ENCODE data around the gene L3MBTL1.
A peak's percentile ranks its signal among the peaks of the same experiment; 100 is the strongest.

Gene L3MBTL1

DNA sequence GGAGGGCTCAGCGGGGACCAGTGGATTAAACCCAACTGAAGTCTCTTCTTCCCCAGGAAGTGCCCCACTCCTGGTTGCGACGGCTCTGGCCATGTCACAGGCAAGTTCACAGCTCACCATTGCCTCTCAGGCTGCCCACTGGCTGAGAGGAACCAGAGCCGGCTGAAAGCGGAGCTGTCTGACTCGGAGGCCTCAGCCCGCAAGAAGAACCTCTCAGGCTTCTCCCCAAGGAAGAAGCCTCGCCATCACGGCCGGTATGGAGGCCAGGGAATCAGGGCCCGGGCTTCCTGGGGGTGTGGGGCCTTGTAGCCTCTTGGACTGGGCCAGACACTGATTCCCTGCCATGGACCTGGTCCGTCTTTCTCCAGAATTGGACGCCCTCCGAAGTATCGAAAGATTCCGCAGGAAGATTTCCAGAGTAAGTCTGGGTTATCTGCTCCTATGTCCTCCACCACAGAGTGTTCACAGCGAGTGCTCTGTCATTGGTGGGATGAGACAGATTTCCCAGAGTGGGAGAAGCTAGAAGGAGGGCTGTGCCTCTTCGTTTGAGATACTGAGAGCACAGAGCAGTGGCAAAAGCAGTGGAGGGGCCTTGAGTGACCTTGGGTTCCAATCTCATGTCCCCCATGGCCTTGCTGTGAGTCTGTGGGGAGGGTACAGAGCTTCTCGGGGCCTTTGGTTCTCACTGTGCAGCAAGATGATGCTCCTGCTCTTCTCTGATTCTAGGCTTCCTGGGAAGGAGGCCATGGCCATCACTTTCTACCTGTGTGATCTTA, 28.7 kb downstream of the L3MBTL1 start:
- DNase-seq = no peak

DNA sequence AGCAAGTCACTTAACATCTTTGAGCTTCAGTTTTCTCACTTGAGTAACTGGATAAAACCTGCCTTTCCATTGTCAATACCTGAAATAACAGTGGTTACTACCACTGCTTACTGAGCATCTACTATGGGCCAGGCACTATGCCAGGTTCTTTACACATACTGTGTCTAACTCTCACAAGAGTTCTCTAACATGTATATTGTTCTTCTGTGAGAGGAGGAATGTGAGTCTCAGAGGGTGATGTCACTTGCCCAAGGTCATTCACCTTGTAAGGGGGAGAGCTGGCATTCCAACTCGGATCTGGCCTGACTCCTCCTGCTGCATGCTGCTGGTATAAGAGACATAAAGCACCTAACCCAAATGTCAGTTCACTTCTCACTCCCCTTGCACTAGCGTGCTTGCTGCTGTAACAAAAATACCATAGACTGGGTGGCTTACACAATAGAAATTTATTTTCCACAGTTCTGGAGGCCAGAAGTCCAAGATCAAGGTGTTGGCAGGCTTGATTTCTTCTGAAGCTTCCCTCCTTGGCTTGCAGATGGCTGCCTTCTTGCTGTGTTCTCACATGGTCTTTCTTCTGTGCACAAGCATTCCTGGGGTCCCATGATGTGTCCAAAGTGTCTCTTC, 29.4 kb downstream of the L3MBTL1 start:
- DNase-seq = no peak

DNA sequence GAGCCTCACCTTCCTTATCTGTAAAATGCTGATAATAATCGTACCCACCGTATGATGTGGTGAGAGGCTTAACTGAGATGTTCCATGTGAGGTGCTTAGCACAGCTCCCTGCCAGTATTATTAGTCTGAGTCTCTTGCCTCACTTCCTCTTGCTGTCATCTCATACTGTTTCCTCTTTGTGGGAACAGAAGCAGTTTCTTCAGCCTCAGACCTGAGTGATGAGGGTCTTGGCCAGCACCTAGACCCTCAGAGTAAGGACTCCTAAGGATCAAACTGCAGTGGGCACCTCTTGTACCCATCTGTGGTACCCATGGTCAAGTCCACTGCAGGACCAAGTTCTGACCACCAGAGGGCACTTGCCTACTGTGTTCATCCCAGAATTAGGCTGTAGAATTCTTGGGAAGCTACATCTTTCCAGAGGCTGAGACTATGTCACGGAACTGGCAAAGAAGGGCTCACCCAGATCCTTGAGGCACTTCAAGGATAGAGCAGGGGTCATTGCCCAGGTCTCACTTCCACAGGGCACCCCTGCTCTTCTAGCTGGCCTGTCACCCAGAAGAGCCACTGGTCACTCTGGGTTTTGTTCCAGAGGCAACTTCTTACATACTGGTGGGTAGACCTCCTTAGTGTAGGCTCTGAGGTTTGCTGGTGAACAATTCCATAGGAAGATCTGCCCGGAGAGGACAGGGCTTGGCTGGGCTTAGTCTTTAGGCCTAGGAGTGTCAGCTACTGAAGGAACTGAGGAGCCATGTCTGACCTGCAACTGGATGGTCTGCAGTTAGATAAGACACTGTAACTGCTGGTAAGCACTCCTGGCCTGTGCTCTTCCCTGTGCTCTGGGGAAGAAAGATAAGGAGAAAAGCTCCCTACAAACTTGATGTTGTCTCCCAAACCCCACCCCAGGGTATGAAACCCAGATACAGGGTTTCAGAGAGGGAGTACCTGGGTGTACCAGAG, 30.7 kb downstream of the L3MBTL1 start:
- peak; percentile 43 for DNase-seq

DNA sequence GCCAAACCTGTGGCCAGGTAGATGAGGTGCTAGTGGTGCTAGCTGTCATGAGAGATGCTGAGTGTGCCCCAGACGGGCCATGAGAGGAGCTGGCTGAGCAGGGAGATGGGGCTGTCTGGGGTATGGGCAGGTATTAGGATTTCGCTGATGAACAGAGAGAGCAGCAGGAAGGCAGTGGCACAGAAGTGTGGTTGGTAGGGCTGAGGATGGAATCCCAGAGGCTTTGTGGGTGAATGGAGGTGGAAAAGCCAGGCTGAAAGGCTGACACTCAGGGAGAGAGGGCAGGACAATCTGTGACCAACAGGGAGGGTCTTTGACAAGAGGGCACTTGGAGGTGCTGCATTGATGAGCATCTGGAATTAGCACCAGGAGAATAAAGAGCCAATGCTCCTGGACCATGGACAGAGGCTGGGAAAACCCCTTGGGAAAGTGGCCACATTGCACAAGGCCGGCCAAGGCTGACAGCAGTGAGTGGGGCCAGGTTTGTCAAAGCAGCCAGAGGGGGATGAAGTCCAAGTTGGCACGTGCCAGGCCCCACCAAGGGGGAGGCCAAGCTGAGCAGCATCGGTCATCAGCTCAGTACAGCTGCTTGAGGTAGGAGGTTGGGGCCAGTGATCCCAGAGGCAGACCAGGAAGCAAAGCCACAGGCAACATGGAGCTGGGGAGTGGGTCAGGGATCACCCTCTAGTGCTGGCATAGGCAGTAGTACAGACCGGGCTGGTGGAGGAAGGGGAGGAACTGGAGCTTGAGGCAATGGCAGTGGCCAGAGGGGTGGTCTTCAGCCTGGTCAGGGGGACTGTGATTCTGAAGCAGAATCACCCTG, 31.6 kb downstream of the L3MBTL1 start:
- no peak for DNase-seq

DNA sequence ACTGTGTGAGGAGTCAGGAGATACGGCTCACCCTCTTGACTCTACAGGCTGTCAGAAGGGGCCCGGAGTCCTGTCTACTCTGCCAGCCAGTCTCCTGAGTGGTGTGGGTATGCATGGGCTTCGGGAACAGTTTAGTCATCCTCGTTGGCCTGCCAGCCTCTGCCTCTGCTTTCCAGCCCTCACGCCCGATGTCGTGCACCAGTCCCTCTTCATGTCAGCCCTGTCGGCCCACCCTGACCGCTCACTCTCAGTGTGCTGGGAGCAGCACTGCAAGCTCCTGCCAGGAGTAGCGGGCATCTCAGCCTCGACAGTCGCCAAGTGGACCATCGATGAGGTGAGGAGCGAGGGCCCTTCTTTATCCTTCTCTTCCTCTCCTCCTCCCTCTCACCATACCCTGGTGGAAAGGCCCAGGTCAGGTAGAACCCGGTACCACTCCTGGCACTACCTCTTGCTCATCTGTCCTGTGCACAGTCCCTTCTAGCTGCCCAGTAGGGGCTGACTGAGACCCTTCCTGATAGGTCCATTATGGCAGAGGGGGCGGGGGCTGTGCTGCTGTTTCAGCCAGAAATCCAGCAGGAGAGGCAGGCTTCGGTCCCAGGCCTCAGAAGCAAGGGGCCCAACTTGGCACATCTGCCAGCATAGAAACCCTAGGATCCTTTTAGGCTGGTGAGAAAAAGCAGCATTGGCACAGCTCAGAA, 32.6 kb downstream of the L3MBTL1 start:
- DNase-seq = no peak

DNA sequence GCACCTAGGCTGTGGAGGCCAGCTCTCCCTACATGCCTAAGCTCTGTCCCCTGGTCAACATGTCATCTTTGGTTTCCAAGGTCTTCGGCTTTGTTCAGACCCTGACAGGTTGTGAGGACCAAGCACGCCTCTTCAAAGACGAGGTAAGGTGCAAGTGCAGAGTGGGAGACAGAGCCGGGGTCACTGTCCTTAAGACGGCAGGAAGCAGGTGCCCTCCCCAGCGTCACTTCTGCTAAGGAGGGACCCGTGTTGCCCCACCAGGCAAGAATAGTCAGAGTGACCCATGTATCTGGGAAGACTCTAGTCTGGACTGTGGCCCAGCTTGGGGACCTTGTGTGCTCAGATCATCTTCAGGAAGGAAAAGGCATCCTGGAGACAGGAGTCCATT, 33.2 kb downstream of the L3MBTL1 start:
- DNase-seq = no peak

DNA sequence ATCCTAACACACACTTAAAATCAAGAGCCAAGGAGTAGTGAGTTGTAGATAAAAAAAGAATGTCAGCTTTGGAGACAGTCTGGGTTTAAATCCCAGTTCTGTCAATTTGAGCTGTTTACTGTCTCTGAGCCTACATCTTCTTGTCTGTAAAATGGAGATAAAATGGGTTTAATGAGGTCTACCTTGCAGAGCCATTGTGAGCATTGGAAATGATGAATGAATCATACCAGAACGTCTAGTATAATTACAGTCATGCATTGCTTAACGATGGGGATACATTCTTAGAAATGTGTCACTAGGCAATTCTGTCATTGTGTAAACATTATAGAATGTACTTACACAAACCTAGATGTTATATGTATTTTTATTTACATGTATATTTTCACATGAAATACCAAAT, 33.7 kb downstream of the L3MBTL1 start:
- DNase-seq = no peak

DNA sequence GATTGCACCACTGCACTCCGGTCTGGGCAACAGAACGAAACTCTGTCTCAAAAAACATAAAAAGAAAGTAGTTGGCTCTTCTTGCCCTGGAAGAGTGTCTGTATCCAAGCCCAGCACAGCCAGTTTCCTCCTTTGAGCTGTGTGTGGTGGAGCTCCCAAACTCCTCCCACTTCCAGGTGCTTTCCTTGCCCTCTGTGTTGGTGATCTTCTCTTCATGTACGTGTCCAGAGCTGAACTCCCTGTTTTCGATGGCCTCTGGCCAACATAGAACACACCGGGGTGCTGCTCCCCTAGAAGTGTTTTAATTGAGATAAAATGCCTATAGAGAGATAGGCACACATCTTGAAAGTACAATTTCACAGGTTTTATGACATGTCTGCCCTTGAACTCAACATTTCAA, 34.7 kb downstream of the L3MBTL1 start:
- DNase-seq = no peak

DNA sequence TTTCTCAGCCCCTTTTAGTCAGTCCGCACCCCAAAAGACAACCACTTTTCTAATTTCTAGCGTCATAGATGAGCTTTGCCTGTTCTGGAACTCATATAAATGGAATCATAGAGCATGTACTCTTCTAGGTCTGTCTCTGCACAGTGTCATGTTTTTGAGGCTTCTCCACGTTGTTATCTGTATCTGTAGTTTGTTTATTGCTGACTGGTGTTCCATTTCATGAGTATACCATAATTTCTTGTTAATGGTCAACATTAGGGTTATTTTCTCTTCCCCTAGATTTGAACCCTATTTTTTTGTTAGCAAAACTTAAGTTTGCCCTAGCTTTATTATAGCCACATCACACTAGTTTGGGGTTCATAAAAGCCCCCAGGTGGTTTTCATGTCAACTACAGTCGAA, 35.2 kb downstream of the L3MBTL1 start:
- no peak for DNase-seq

DNA sequence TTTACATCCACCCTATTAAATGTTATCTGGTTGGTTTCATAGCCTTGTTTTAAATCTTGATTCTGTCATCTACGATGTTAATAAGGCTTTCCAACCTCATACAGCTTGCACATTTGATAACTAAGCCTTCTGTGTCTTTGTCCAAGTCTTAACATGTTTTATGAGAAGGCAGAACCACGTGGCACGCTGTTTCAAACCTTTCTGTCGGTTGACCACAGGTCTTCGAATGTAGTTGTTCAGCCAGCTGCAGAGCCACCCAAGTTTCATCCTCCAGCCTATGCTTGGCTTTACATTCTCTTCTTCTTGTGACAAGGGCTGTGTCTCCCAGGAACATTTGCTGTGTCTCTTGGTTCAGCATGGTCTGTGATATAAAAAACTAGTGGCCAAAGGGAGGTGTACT, 35.6 kb downstream of the L3MBTL1 start:
- no peak for DNase-seq

DNA sequence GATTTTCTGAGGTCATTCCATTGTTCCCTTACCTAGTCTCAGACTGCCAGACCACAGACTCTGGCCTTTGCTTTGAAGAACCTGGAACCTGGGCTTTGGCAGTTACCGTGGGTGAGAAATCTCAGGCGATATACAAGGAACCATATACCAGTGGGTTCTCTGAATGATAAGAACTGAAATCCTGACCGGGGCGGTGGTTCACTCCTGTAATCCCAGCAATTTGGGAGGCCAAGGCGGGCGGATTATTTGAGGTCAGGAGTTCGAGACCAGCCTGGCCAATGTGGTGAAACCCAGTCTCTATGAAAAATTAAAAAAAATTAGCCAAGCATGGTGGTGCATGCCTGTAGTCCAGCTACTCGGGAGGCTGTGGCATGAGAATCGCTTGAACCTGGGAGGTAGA, 37.0 kb downstream of the L3MBTL1 start:
- no peak for DNase-seq

DNA sequence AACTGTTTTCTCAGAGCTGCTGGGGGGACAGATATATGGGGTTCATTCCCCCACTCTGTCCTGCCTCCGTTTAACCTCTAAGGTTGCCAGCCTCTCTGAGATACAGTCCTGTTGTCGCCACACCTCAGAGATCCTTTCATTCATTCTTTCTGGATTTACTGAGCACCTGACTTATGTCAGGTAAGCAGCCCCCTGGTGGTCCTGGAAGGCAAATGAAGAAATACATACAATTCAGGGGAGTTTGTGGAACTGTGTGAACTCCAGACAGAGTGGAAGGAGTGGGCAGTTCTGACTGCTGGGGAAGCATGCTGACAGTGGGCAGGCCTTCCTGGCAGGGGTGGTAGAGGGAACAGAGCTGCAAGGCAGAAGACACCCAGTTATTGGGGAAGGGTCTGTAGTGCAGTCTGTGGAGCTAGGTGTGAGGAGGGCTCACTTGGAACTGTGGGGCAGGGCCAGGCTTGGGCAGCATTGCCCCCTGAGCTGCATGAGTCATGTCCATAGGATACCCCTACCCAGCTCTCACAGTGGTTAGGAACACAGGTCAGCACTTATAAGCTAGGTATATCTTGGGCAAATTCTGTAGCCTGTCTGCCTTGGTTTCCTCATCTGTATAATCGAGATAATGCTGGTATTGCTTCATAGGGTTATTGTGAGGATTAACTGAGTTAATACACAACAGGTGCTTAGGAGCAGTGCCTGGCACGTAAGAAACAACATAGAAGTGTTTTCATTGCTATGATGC, 38.5 kb downstream of the L3MBTL1 start:
- no peak for DNase-seq

DNA sequence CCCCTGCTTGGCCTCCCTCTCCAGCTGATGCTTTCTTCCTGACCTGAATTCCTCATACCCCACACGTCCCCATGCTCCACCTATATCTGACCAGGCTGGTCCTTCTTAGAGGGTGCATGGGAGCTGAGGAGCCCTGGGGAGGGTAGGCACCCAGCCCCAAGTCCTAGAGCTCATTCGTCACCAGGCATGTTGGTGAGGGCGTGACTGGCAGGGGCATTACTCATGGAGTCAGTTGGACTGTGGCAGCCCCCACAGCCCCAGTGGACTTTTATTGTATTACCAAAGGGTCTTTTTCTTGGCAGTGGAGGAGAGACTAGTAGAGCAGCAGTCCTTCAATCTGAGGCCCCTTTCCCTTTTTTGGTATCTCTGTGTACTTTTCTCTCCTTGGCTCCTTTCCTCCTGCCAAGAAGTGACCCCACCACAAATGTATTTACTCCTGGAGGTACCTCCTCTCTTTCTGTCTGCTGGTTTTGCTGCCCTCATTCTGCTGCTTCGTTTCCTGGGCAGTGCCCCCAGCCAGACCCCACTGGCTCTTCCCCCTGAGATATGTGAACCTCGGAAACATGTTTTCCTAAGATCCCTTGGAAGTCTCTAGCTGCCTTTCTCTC, 40.9 kb downstream of the L3MBTL1 start:
- DNase-seq = no peak

DNA sequence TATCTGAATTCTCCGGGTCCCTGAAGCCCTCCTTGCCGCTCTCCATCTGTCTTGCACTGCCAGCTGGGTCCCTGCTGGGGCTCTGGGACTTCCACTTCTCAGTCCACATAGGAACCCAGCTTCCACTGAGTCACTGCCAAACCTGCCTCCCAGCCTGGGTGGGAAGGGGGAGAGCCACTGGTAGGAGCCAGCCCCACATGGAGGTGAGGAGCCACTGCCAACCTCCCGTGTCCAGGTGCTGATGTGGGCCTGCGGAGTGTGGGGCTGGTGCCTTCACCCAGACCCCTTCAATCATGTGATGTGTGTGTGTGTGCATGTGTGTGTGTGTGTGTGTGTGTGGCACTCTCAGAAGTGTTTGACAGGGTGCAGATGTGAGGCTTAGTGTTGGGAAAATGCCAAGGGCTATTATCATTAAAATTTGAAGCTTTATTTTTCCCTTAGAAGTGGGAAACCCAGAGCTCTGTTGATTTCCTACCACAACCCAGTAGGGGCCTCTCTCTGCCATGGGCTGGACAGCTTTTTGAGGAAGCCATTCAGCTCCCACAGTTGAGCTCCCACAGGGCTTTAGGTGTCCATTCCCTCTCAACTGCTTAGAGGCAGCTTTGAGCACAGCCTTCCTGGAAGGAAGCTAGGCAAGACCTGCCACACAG, 42.0 kb downstream of the L3MBTL1 start:
- no peak for DNase-seq

DNA sequence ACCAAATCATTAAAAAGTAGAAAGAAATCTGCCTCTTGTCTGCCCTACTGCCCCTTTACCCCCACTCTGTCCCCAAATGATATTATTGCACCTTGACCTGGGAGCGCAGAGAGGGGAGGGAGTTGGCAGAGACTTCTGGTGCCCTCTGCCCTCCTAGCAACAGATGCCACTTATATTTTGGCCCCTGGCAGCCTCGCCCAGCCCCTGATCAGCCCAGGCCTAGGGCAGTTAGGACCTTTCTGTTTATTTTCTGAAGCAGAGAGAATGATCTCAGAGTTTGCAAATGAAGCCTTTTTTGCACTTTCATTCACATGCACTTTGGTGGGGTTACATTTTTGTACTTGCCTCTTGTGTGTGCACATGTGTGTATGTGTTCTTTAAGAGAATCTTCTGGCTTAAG, 43.0 kb downstream of the L3MBTL1 start:
- no peak for DNase-seq

DNA sequence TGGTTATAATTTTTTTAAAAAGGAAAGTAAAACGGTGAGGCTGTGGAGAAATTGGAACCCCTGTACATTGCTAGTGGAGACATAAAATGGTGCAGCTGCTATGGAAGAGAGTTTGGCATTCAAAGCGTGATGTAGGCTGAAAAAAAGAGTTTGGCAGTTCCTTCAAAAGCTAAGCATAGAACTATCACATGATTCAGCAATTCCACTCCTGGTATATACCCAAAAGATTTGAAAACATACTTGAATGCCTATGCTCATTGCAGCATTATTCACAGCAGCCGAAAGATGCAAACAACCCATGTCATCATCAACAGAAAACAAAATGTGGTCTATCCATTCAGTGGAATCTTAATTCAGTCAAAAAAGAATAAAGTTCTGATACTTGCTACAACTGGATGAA, 46.9 kb downstream of the L3MBTL1 start:
- DNase-seq = no peak

DNA sequence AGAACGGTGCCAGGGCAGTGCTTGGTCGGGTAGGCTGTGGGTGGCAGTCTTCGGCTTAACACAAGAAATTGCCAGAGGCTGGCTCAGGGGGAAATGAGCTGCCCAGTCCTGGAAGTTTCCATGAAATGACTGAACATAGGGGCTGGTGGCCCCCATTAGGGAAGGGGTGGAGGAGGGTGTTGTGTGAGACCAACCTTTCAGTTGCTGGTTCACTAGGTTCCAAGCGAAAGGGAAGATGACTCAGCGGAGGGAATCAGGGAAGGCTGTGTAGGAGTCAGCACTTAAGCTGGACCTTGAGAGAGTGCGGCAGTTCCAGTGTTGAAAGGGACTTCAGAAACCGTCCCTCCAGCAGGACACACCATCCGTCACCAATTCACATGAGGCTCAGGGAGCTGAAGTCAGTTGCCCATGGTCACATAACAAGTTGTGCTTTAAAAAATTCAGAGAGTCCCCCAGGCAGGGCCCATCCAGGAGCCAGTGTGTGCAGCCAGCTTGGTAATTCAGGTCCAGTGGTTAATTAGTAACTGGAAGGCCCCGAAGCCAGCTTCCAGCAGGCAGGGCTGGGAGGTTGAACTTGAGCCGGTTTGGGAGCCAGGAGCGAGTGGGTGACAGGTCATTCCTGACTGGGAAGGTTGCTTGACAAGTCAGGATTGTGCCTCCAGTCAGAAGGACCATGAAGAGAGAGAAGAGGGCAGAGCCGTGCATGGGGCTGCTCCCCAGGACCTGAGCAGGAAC, 51.1 kb downstream of the L3MBTL1 start, which contains the start of gene SGK2:
TSS of gene SGK2 (plus strand) at position 616 of the 735 bp plus-strand sequence. CDS start 7,469 bp downstream, outside the sequence.
- DNase-seq = no peak

DNA sequence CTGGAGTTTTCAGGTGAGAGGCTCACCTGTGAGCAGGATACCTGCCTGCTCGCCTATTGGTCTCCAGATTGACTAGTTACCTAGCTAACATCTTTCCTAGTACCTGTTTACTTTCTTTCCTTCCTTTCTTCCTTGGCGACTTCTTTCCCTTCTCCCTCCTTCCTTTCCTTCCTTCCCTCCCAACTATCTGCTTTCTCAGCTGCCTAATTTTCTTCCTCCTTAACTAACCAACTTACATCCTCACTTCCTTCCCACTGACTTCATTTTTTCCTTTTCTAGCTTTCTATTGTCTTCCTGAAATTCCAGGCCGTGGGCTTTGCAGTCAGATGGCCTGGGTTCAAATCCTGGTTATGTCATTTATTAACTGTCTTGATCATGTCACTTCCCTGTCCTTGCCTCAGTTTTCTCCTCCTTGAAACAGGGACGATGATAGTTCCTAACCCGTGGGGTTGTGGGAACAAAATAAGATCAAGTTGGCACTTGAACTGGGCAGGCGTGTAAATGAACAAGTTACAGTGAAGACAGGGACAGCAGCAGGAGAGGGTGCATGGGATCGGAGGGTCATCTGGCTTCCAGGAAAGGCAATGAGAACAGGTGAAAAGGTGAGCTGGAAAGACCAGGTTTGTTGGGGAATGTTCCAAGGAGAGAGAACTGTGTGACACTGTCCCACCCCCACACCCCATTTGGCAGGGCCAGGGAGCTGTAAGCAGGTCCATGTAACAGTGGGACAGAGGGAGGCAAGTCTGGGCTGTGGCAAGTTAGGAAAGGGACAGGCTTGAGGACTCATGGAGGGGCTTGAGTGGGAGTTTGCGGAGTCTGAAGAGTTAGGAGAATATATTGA, 51.9 kb downstream of the L3MBTL1 start:
- DNase-seq = no peak

DNA sequence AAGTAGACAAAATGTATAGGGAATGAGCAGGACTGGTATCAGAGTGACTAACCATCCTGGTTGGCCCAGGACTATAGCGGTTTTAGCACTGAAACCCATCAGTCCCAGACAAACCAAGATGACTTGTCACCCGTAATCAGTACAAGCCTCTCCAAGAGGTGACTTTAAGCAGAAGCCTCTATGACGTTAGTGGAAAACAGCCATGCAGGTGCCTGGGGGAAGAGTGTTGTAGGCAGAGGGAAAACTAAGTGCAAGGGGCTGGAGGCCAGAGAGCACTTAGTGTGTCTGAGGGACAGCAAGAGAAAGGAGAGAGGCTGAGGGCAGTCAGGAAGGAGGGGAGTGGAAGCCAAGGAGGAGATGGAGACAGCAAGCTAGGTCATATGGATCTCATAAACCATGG, 53.5 kb downstream of the L3MBTL1 start:
- no peak for DNase-seq
